ENCODE data around the gene ROMO1.

GRCh38 chr20:35674921-35675320 lies 24.3 kb upstream of the ROMO1 start:
- TF ChIP-seq, protein P1, sequence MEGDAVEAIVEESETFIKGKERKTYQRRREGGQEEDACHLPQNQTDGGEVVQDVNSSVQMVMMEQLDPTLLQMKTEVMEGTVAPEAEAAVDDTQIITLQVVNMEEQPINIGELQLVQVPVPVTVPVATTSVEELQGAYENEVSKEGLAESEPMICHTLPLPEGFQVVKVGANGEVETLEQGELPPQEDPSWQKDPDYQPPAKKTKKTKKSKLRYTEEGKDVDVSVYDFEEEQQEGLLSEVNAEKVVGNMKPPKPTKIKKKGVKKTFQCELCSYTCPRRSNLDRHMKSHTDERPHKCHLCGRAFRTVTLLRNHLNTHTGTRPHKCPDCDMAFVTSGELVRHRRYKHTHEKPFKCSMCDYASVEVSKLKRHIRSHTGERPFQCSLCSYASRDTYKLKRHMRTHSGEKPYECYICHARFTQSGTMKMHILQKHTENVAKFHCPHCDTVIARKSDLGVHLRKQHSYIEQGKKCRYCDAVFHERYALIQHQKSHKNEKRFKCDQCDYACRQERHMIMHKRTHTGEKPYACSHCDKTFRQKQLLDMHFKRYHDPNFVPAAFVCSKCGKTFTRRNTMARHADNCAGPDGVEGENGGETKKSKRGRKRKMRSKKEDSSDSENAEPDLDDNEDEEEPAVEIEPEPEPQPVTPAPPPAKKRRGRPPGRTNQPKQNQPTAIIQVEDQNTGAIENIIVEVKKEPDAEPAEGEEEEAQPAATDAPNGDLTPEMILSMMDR (conservative IDR thresholded peaks at IDR 0.05; ENCODE audit: low read depth in 2 of 2): no peak
- TF ChIP-seq EZH2 (IDR thresholded peaks at IDR 0.05; ENCODE audit: low read depth, unreplicated experiment) (no peak), POLR2AphosphoS5 (IDR thresholded peaks at IDR 0.05; ENCODE audit: low read depth) (no peak), REST (IDR thresholded peaks at IDR 0.05; ENCODE audit: unreplicated experiment) (no peak), CREB1 (CRISPR knock-in tag; IDR thresholded peaks at IDR 0.05; ENCODE audit: low read depth) (no peak), JUNB (IDR thresholded peaks at IDR 0.05; ENCODE audit: unreplicated experiment) (no peak), EZH2phosphoT487 (IDR thresholded peaks at IDR 0.05; ENCODE audit: unreplicated experiment) (no peak), ETS1 (IDR thresholded peaks at IDR 0.05) (no peak), ZNF331 (CRISPR knock-in tag; IDR thresholded peaks at IDR 0.05; ENCODE audit: low read depth) (no peak)

Measured in GM23338 (cell line).